Stromal cell of bone marrow (primary cell): ENCODE measurements around the gene ERC1.
A peak's percentile ranks its signal among the peaks of the same experiment; 100 is the strongest.

Source experiments
- DNase-seq: peaks from one replicate; pipeline ENCODE4 v3.0.0-alpha.2; 2012; ENCODE audit warnings: low read depth

The ERC1 gene

DNA sequence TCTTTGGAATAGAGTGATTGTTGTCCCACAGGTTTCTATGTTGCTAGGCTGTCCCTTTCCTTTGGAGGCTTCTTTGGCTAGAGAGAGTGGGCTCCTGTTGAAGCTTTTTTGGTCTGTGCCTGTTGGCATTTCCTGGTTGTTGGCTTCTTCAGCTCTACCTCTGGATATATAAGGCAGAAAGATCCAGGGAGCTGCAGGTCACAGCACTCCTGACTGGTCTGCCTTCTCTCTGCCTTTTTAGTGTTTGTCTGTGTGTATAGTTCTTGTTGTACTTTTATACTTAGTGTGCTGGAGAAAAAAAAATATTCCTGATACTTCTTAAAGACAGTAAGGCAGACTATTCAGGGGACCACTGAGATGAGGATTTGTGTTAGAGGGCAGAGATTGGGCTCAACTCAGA, 400.7 kb downstream of the ERC1 start:
- no peak for DNase-seq

DNA sequence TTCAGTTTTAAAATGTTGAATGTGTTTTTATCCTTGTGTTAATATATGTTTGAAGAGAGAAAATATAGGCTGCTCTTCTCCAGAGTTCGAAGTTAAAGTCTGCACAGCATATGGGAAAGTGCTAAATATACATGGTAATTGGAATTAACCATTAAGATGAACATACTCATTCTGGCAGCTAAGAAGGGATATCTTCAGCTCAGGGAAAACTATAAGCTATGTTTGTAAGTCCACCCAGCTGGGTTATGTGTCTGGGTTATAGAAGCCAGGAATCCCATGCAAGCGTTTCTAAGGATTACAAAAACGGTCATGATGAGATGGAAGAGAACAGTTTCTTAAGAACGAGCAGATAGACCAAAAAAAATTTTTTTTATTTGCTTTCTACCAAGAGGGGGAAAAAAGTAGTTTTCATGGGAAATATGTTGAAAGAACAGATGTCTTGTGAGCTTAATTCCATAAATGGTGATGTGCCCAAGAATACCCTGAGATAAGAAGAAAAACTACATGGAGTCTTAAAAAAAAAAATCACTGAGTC, 404.5 kb downstream of the ERC1 start:
- no peak for DNase-seq

GRCh38 chr12:1398673-1399072, 407.6 kb downstream of the ERC1 start:
- no peak for DNase-seq

DNA sequence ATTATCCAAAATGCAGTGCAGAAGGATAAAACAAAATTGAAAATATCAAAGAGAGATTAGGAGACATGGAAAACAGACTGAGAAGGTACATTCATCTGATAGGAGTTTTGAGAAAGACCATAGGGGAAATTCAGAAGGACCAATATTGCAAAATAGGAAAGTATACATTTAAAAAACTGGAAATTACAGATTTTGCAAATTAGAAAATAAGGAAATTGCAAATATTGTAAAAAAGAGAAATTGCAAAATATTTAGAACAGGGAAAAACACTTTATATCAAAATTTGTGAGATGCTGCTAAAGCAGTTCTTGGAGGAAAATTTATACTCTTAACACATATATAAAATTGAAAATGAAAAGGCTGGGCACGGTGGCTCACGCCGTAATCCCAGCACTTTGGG, 410.9 kb downstream of the ERC1 start:
- DNase-seq, result no peak

DNA sequence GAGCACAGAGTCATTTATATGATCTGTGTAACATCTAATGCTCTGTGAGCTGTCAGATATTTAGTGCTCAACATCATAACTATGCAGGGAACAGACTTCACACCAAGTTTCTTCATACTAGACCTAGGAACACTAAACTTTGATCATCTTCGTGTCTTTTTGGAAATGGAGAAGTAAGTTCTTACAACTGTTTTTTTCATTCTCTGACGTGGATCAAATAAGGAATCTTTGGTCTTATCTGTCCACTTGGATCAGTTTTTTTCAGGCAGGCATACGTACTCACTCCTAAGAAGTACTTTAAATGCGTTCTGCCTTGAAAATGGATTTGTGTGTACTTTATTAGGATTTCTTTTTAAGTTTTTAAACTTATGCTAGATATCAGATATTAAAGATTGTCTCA, 412.4 kb downstream of the ERC1 start:
- DNase-seq, result no peak

- no peak for DNase-seq
Observed at GRCh38 chr12:1405619-1406018, 414.6 kb downstream of the ERC1 start.

DNA sequence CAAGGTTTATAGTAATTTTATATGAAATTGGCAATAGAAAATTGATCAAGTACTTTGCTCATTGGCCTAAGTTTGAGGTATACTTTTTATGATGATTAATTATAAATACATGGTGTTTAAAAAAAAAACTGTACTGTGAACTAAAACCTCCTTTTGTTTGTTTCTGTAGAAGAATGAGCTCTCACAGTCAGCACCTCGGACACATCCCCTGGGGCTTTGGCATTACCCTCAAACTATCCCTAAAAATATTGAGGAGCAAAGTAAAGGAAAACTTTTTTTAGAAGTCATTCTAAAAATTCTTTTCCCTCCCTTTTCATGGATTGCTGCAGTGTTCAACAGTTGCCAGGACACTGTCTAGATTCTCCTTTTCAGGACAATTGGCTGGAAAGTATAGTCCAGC, 419.8 kb downstream of the ERC1 start:
- DNase-seq, result no peak

GRCh38 chr12:1413930-1414329, 422.9 kb downstream of the ERC1 start:
- no peak for DNase-seq

DNA sequence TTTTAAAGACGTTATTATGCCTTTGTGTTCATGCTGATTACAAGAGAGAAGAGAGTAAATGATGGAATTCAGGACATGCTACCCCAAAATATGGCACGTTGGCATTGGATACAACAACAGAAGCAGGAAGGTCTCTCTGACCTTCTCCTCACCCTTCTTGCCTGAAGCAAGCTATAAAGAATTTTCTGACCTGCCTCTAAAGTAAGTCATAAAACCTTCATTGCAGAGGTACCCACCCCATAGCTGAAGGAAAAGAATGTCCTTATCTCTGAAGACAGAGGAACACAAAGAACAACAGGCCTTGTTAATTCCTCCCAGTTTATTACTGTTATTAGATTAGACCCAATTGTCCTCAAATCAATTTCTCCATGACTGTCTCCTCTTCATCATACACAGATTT, 427.1 kb downstream of the ERC1 start:
- no peak for DNase-seq

DNA sequence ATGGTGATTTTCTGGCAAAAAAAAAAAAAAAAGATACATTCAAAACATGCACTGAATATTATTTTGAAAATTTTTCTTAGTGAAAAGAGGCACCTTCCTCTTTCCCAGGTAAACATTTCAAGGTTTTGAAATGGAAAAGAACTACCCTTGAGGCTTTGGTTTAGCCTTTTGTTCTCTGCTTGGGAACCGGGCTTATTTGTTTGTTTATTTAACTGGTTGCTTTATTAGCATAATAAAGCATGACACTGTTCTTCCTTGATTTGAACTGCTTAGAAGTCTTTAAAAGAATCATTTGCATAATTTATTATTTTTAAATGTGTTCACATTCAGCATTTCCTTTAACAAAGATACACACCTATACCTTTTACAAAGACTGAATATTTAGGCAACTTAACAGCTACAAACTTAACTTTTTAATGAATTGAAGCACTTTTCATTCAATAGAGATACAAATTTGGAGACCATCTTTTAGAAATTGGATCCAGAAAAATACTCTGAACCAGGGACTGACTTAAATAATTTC, 428.9 kb downstream of the ERC1 start:
- DNase-seq, result no peak

GRCh38 chr12:1421091-1421846, 430.2 kb downstream of the ERC1 start:
- no peak for DNase-seq

- no peak for DNase-seq
Observed at GRCh38 chr12:1422604-1423315, 431.7 kb downstream of the ERC1 start.

DNA sequence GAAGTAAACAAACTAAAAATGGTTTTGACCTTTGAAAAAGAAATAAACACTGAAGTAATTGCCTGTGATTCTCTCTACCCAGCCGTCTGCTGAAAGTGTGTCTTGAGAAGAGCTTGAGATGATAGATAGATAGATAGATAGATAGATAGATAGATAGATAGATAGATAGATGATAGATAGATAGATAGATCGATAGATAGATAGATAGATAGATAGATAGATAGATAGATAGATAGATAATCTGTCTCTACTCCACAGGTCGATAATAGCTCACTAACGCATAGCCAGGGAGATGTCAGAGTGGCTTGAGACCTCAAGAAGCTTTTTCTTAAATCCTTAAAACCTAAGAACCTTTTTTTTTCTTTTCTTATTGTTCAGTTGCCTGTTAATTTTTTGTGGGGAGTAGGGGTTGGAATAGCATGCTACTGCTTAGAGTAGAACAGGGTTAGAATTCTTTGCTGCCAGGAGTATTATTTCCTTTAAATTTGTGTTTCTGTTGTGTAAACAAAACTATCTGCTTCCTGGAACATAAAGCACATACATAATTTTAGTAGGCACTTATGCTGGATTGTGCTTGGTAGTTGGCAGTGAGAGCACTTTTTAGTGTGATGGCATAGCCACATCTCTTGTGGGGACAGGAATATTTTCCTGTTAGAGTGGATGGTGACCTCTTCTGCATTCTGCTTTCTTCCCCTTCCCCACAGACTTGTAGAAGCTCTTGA, 433.8 kb downstream of the ERC1 start:
- no peak for DNase-seq

GRCh38 chr12:1425396-1425729, 434.3 kb downstream of the ERC1 start:
- no peak for DNase-seq

DNA sequence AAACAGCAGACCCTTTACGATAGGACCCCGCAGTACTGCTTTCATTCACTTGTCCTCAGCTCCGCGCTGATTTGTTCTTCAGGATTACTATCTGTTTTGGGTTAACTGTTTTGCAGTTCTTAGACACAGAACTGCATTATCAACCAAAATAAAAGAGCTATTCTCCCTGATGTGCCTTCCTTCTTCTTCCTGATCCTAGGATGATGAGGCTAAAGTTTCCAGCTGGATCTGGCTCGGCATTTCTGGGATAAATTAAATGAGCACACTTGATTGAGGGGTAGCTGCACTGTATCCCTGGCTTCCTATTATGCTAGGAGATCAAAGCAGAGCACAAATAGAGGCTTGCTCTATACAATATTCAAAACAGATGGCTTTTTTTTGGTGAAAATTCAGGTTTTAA, 437.6 kb downstream of the ERC1 start:
- DNase-seq, result no peak

DNA sequence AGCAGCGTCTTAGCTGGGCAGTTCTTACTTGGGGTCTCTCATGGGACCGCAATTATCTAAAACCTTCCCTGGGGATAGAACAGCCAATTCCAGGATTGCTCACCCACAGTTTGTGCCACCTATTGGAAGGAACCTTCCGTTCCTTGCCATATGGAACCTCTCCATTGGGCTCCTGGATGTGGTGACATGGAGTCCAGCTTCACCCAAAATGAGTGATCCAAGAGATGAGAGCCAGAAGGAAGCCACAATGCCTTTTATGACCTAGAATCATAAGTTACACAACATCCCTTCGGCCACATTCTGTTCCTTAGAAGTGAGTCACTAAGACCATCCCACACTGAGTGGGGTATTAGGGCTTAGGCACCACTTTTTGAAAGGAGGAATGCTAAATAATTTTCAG, 439.0 kb downstream of the ERC1 start:
- peak; percentile 87 for DNase-seq

DNA sequence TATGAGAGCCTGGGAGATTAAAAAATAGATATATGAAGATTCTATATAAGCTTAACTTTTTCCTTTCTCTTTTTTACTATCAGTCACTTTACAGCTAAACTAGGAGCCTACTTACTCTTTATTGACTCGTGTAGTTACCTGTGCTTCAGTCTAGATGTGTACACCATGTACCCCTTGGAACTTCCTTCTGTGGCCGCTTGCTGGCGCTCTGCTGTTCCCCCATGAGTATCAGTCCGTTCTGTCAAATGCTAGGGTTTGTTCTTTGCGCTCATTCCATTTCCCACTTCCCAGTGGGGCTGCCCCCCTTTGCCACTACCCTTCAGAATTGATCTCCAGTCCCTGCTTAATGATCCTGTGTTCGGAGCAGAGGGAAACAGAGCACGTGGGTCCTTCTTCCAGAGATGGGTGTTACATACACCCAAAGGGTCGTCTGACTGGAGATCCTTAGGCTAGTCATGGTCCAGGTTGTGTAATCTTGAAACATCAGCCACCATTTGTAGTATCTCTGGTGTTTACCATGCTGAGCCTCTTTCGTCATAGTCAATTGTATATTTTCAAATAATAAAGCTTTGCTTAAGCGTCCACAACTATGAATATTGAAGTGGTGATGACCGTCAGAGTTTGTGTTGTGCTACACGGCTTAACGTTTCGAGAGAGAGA, 443.4 kb downstream of the ERC1 start:
- no peak for DNase-seq

DNA sequence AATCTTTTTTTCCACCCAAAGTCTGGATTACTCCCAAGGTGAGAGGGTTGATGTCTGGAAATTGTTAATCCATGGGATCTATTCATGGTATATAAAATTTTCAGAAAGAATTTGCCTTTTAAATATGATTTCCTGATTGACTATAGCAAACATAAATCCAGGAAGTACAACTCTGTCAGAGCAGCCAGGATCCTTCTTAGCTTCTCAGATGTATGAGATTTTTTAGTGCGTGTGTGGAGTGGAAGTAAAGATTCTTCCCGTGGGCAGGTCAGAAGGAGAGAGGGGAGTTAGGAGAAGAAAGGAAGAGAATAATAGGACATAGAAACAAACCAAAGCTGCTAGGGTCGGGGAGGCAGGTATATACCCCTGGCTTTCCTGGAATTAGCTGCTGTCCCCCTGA, 444.0 kb downstream of the ERC1 start:
- no peak for DNase-seq

- DNase-seq, result no peak
Observed at GRCh38 chr12:1435456-1435855, 444.4 kb downstream of the ERC1 start.

DNA sequence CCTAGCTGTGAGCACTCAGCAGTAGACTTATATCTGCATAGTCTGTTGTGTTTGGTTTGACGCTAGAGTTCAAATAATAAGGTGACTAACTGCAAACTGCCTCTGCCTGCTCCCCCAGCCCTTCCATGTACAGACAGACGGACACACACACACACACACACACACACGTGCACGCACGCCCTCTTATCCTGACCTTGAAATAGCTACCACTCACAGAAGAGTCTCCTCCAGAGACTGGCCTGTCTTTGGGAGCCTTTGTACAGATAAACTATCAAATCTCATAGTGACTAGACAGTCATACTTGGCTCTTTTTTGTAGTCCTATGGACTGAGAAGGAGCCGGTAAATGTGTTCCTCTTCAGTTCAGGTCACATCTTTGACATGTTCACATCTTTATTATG, 445.0 kb downstream of the ERC1 start:
- DNase-seq, result no peak

DNA sequence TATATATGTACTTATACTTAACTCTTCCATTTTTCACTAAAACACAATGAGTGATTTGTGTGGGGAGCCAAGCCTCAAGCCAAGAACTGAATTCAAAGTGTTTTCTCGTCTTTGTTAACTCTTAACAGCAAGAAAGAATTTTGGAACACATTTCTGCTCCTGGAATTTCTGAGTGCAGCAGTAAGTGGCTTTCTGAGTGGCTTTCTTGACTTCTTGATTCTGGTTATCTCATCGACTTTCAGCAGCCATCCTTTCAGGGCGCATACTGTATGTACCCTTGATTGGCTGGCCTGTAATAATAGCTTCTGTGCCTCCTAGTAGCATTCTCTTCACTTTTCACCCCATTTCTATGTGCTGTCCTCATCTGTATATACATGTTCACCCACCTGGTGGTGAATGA, 446.0 kb downstream of the ERC1 start:
- DNase-seq, result no peak

DNA sequence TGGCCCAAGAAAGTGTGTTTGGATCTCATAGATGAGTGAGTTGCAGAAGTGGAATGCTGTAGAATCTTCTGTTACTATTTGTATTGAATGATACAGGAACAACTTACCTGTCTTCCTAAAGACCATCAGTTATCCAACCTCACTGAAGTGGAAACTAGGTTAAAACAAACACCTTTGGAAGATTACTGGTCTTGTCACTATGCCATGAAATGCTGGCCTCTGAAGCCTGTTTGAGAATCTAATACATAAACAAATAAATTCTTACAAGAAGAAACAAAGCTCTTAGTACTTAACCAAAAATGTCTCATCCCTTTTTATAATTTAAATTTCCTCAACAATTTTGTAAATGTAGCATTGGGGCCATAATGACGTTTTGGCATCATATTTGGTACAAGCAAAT, 448.2 kb downstream of the ERC1 start:
- DNase-seq, result no peak
